Fibroblast of the conjunctiva (primary cell): ENCODE results near the gene RNF7.
A peak's percentile ranks its signal among the peaks of the same experiment; 100 is the strongest.
"Not testable (repeated sequence)": the region's sequence is repeated elsewhere in the genome, so short reads cannot be mapped to it uniquely, and the experiment has no call there.

Source experiments
- DNase-seq: peaks from one replicate; pipeline ENCODE4 v3.0.0-alpha.2; 2010; ENCODE audit warnings: low read depth

The RNF7 gene

DNA sequence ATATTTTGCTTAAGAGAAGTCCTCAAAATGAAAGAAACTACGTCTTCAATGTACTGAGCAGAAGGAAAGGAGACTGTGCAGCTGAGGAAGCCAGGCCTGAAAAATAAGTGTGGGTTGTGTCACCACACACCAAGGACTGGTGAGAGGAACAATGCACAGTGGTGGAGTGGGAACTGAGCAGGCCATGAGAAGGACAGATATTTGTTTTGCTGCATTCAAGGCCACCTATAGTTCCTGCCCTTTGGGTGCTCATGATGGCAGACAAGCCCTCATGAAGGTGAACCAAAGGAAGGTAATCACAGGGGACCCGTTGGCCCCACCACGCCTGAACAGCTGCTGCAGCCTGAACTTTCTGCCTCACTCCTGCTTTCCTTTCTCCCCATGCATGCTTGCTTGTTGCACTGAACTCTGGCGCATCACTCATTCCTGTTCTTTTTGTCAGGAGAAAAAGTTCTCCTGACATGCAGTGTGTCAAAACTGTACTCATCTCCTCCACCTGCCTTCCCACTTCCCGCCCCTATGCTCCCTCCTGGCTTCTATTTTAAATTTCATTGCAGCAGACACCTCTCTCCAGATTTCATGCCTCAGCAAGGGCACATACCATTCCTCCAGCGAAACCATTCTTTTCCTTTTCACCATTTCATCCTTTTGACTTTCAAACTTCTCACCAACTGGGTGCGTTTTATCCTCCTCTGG, 2.2 kb upstream of the RNF7 start:
- DNase-seq, result no peak

DNA sequence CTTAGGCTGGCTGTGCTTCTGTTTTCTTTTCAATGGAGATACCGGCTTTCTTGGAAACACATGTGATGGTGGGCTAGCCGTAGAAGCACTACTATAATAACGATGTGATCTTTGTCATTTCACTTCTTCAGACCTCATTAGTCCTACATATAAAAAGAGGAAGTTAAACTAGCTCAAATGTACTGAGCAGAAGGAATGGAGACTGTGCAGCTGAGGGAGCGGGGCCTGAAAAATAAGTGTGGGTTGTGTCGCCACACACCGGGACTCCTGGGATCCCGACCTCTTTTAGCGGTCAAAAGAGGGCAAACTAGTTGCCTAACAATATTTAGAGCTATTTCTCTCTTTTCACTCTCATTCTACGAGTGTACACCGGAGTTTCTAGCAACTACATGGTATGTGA, 1.0 kb upstream of the RNF7 start:
- no peak for DNase-seq

DNA sequence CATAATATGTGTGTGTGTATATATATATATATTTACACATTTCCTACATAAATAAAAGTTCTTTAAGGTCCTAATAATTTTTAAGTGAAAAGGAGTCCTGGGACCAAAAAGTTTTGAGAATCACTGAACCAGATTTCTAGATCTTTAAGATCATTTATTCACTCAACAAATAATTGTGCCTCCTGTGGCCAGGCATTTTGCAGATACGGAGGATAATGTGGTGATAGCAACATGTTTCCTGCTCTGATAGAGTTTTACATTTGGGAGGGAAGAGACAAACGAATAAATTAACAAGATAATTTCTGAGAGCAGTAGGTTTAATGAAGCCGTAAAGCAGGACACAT, 448 bp upstream of the RNF7 start:
- DNase-seq, result no peak

DNA sequence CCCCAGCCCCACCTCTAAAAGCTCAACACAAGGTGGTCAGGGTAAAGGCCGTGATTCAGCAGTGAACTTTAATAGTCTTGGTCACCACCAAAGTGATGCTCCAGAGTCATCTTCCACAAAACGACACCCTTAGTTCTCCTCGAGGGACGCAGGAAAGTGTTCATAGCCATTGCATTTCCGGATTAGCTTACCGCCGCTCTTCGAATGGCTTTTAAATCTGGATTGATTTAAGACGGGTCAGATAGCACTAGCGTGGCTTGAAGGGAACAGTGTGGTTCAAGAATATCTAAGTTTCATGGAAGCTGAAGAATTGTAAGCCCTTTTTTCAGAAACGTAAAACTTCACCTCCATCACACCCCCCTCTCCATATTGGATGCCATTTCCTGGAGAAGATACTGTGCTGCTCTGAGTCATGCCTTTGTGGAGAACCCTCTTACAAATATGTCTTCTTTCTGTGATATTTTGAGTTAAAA, 829 bp downstream of the RNF7 start:
- DNase-seq, result peak; percentile 22

DNA sequence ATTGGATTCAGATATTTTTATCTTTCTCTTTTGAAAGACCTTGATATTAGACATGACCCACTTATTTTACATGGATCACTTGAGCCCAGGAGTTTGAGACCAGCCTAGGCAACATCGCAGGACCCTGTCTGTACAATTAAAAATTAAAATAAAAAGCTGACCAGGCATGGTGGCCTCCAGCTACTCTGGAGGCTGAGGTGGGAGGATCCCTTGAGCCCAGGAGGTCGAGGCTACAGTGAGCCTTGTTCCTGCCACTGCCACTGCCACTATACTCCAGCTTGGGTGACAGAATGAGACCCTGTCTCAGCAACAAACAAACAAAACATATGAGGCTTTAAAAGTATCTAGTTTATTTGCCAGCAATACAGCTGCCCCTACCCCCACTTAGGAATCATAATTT, 1.6 kb downstream of the RNF7 start:
- no peak for DNase-seq

DNA sequence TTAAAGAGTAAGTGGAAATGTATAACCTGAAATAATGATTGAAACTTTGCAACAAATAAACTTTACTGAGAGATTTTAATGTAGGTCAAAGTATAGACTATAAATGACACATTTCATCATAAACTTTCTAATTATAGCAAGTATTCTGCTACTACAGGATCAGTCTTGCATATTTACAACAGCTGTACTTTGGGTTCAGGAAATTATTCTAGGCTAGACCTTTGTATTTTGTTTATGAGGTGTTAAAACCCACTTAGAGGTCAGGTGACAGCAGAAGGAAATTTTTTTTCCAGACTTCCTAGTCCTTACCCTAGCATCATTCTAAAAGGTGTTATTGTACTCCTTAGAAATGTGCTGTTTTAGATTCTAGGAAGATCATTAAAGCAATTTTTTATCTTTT, 2.3 kb downstream of the RNF7 start:
- DNase-seq, result no peak

DNA sequence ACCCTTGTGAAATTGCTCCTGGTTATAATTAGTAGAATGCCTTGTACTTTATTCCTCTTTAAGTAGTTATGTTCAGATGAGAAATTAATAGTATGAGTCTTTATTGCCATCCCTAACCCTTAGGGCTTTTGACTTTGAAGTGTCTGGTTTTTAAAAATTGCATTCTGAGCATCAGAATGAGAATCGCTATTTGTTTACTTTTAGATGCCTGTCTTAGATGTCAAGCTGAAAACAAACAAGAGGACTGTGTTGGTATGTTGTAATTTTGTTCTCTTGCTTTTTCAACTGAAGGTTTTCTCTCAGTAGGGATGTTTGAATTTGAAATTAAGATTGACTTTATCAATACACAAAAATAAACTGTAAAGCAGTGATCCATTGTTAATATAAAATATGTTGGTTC, 5.2 kb downstream of the RNF7 start:
- no peak for DNase-seq

DNA sequence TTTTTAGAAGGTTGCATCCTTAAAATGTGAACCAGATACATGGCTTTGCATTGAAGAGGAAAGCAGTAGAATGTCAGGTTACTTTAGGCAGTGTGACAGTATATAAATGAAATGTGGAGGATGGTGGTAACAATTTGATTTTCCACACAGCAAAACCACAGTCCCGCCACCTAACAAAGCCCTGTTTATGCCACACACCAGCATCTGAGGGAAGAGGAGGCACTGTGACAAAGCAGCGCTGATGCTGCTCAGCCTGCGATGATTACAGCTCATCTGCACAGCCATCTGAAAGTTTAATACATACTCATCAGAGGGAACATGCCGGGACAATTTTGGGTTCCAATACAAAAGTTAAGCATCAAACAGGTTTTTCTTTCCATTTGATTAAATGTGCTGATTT, 8.9 kb downstream of the RNF7 start:
- no peak for DNase-seq

DNA sequence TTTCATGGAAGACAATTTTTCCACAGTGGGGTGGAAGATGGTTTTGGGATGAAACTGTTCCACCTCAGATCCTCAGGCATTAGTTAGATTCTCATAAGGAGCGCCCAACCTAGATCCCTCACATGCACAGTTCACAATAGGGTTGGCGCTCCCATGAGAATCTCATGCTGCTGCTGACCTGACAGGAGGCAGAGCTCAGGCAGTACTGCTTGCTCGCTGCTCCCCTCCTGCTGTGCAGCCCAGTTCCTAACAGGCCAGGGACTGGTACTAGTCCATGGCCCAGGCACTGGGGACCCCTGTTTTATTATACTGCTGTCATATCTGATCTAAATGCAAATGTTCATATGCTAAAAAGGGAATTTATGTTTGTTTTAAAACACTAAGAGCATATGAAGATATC, 15.3 kb downstream of the RNF7 start:
- no peak for DNase-seq

DNA sequence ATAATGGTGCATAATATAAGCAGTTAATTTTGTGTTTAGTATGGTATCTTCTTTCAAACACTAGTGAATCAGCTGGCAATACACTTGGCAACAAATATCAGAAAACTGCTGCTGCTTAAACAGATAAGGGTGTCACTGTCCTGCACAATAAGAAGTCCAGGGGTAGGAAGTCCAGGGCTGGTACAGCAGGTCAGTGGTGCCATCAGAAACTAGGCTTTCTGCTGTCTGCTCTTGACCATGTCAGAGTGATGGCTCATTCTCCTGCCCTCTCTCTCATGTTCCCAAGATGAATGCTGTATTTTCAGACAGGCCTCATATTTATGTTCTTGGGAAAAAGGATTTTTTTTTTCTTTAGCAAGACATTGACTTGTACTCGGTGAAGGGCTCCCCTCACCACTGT, 15.9 kb downstream of the RNF7 start:
- DNase-seq, result no peak

DNA sequence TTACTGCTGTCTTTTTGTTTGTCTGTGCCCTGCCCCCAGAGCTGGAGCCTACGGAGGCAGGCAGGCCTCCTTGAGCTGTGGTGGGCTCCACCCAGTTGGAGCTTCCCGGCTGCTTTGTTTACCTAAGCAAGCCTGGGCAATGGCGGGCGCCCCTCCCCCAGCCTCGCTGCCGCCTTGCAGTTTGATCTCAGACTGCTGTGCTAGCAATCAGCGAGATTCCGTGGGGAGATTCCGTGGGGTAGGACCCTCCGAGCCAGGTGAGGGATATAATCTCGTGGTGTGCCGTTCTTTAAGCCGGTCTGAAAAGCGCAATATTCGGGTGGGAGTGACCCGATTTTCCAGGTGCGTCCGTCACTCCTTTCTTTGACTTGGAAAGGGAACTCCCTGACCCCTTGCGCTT, 24.5 kb downstream of the RNF7 start:
- not testable (repeated sequence) for DNase-seq

DNA sequence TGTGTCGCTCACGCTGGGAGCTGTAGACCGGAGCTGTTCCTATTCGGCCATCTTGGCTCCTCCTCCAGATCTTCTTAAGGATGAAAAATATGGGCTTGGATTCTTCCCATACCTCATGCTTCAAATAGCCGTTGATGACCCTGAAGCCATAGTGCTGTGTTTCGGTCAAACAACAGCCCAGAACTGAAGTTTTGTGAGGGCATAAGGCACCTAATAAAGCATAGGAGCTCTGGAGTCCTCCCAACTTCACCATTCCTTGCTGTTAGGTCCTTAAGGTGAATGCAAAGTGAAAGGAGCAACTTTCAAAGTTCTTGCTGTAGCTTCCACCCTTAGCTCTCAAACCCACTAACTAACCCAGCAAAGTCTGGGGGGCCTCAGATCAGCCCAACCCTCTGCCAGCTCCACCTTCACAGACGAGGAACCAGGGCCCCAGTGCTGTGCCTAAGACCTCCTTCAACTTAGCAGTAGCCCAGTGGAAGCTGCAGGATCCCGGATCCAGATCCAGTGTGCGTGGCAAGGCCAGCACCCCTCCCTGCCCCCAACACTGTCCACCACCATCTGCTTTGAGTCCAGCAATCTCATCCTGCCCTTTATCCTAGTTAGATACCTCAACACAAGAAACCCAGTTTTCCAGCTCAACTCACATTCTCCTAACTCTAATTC, 25.1 kb downstream of the RNF7 start, which contains the start of gene GRK7:
Gene GRK7, plus strand, starts transcription at position 321 of the 663 bp plus-strand sequence. CDS start 14,877 bp downstream, outside the sequence.
- no peak for DNase-seq

DNA sequence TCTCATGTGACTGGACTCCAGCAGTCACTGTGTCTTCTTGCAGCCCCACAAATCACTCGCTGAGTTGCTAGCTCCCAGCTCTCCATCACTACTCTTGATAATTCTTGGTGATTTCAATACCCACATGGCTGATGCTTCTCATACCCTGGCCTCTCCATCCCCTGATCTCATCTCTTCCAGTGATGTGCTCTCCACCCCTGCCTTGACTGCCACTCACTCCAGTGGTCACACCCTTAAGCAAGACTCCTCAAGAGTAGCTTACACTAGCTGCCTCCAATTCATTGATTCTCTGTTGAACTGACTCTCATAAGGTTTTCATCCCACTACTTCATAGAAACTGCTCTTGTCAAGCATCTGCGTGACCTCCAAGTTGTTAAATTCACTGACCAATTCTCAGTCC, 25.9 kb downstream of the RNF7 start:
- DNase-seq, result no peak

DNA sequence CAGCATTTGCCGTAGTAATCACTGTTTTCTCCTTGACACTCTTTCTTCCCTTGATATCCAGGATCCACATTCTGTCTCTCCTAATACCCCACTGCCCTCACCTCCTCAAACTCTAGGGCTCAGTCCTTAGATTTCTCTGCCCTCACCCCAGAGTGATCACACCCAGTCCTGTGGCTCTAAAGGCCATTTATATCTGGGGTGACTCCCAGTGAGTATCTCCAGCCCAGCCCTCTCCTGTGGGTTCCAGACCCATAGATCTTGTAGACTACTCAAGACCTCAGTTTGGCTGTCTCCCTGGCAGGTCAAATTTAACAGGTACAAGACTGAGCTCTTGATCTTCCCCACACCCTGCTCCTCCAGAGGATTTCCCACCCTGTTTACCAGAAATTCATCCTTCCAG, 26.4 kb downstream of the RNF7 start:
- DNase-seq, result no peak

DNA sequence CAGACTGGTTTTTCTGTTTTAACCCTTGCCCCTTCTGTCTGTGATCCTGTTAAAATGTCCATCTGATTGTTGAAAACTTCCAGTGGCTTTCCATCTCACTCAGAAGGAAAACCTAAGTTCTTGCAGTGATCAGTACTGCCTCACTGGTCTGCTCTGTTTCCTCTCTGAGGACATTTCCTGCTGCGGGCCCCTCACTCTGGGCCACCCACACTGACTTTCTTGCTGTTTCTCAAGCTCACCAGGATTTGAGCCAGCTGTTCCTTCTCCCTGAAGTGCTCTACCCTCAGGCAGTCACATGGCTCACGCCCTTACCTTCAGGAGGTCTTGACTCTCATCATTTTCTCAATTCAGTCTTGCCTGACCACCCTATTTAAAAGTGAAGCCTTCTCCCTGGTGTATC, 26.9 kb downstream of the RNF7 start:
- no peak for DNase-seq

DNA sequence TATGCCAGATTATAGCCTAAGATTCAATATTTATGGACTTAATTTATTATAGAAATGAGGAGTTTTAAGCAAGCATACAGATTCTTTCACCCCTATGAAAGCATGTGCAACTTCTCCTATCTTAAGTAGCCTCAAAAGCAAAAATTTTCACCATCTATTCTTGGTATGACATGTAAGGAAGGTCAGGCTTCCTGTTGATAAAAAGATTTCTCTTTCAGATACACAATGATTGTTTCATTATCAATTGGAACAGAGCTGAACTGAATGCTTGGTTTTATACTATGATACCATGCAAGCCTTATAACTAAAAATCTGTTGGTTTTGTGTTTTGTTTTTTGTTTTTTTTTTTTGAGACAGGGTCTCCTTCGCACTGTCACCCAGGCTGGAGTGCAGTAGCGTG, 29.0 kb downstream of the RNF7 start:
- DNase-seq, result no peak

DNA sequence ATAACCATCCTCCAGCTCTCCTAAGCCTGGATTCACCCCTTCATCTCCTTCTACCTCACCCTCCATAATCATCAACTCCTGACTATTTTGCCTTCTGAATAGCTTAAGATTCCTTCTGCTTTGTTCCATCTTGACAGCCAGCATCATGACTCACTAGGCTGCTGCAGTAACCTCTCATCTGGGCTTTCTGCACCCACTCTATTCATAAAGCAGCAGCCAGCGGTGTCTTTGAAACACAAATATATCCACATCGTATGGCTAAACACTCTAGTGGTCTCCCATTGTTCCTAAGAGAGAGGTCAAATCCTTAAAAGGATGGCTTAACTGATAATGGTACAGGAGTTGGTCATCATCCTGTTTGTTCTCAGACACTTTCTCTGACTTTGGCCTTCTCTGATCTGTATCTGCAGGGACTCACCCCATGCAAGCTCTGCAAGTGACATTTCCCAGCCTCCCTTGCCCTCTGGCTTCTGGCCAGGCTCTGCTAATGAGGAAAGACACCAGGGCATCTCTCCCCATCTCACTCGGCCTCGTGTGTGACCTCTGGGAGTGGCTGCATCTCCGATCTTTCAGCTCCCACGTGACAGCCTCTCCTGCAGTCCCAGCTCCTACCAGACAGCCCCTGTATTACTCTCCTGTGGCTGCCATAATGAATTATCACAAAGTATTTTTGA, 31.3 kb downstream of the RNF7 start:
- no peak for DNase-seq

DNA sequence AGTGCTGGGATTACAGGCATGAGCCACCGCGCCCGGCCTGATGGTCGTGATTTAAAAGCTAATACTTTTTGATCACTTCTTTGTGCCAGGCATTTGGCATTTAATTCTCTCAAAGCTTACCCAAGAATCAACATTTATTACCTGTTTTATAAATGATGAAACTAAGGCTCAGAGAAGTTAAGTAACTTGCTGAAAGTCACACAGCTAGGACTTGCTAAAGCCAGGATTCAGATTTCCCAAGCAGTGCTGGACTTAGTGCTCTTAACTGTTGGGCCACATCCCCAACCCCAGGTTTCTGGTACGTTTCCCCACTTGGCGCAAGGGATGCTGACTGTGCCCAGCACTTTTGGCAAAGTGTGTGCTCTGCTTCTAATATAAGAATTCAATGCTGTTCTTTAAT, 35.6 kb downstream of the RNF7 start:
- DNase-seq, result no peak

DNA sequence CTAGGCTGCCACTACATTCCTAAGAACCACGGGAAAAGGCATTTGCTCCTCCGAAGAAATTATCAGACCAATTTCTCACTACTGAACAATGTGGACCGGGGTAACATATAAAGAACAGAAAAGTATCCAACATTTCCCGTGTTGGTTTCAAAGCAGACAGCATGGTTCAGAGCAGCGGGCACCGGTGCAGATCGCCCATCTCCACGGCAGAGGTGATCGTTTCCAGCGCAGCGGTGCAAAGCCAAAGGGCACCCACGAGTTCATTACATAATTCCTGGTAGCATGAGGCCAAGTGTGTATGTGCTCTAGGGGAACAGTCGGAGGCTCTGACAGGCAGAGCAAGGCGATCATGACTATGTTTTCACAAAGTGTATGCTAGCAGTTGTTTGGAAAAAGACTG, 38.3 kb downstream of the RNF7 start:
- DNase-seq, result no peak

DNA sequence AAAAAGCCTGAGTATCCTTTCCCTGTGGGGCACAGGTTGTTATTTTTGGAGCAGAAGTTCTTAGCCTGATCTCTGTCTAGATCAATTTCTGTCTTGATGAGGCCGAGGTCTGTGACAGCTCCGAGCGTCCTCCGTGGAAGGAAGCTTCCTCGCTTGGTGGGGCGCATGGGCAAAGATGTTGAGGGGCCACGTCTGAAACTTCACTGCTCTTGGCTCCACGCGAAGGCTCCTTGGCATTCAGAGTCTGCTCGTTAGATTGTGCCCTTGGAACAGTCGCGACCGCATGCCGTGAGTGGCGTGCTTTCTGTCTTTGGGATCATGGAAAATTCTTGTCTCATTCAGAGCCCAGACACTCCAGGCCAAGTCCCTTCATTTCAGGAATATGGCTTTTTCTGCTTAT, 38.8 kb downstream of the RNF7 start:
- no peak for DNase-seq

DNA sequence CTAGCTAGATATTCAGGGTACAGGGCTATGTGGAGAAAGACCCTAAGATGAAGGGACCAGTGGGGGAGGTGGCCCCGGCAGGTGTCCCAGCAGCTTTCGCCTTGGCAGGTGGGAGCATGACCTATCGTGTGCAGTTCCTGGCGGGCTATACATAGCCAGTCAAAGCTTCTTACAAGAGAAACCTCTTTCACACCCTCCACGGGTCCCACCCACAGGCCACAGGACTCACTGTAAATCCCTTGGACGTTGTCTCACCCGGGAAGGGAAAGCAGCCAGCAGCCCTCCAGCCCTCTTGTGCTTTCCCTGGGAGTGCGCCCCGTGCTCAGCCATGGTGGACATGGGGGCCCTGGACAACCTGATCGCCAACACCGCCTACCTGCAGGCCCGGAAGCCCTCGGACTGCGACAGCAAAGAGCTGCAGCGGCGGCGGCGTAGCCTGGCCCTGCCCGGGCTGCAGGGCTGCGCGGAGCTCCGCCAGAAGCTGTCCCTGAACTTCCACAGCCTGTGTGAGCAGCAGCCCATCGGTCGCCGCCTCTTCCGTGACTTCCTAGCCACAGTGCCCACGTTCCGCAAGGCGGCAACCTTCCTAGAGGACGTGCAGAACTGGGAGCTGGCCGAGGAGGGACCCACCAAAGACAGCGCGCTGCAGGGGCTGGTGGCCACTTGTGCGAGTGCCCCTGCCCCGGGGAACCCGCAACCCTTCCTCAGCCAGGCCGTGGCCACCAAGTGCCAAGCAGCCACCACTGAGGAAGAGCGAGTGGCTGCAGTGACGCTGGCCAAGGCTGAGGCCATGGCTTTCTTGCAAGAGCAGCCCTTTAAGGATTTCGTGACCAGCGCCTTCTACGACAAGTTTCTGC, 40.1 kb downstream of the RNF7 start:
- no peak for DNase-seq

DNA sequence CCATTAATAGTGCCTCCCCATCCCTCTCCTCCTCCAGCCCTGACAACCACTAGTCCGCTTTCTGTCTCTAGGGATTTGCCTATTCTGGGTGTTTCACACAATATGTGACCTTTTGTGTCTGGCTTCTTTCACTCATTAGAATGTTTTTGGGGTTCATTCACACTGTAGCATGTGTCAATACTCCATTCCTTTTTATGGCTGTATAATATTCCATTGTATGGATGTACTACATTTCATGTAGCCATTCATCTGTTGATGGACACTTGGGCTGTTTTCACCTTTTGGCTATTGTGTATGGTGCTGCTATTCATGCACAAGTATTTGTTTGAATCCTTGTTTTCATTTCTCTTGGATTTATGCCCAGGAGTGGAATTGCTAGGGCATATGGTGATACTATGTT, 41.6 kb downstream of the RNF7 start:
- DNase-seq, result no peak
